ENCODE measurements around the gene HAS3.

Gene HAS3

DNA sequence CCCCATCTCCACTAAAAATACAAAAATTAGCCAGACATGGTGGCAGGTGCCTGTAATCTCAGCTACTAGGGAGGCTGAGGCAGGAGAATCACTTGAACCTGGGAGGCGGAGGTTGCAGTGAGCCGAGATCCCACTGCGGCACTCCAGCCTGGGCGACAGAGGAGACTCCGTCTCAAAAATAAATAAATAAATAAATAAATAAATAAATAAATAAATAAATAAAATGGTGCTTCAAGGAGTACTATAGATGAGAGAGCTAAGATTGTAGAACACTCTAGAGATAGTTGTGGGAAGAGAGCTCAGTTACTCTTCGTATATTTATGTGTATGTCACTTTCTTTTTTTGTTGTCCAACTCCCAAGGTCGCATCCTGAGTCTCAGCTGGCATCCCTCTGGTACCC, 34.0 kb downstream of the HAS3 start (continued):
- TF ChIP-seq, protein P1, sequence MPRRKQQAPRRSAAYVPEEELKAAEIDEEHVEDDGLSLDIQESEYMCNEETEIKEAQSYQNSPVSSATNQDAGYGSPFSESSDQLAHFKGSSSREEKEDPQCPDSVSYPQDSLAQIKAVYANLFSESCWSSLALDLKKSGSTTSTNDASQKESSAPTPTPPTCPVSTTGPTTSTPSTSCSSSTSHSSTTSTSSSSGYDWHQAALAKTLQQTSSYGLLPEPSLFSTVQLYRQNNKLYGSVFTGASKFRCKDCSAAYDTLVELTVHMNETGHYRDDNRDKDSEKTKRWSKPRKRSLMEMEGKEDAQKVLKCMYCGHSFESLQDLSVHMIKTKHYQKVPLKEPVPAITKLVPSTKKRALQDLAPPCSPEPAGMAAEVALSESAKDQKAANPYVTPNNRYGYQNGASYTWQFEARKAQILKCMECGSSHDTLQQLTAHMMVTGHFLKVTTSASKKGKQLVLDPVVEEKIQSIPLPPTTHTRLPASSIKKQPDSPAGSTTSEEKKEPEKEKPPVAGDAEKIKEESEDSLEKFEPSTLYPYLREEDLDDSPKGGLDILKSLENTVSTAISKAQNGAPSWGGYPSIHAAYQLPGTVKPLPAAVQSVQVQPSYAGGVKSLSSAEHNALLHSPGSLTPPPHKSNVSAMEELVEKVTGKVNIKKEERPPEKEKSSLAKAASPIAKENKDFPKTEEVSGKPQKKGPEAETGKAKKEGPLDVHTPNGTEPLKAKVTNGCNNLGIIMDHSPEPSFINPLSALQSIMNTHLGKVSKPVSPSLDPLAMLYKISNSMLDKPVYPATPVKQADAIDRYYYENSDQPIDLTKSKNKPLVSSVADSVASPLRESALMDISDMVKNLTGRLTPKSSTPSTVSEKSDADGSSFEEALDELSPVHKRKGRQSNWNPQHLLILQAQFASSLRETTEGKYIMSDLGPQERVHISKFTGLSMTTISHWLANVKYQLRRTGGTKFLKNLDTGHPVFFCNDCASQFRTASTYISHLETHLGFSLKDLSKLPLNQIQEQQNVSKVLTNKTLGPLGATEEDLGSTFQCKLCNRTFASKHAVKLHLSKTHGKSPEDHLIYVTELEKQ (tag by site-specific recombination; IDR thresholded peaks at IDR 0.05; ENCODE audit: borderline replicate concordance), result peak; percentile 29; the same call in 1 of the 2 replicates

DNA sequence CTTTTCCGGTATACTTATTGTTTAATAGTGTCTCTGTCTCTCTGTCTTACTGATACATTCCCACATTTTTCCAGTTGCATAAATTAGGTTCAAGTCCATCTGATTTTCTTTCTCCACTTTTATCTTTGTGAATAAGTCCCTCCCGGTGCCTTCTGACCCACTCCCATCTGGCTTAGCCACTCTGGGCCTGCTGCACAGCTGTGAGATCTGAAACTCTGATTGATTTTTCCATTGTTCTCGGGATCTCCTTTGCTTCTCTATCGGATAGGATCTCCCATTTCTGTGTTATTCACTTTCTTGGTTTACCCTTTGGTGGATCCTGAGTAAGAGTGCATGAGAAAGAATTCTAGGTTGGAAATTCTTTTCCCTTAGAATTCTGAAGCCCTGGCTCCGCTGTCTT, 35.6 kb downstream of the HAS3 start:
- TF ChIP-seq ZNF266 (tag by site-specific recombination; IDR thresholded peaks at IDR 0.05; ENCODE audit: low read depth), result no peak
- no peak for TF ChIP-seq ZNF24 (tag by site-specific recombination; IDR thresholded peaks at IDR 0.05)
- TF ChIP-seq, protein P2, sequence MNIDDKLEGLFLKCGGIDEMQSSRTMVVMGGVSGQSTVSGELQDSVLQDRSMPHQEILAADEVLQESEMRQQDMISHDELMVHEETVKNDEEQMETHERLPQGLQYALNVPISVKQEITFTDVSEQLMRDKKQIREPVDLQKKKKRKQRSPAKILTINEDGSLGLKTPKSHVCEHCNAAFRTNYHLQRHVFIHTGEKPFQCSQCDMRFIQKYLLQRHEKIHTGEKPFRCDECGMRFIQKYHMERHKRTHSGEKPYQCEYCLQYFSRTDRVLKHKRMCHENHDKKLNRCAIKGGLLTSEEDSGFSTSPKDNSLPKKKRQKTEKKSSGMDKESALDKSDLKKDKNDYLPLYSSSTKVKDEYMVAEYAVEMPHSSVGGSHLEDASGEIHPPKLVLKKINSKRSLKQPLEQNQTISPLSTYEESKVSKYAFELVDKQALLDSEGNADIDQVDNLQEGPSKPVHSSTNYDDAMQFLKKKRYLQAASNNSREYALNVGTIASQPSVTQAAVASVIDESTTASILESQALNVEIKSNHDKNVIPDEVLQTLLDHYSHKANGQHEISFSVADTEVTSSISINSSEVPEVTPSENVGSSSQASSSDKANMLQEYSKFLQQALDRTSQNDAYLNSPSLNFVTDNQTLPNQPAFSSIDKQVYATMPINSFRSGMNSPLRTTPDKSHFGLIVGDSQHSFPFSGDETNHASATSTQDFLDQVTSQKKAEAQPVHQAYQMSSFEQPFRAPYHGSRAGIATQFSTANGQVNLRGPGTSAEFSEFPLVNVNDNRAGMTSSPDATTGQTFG (tag by site-specific recombination; IDR thresholded peaks at IDR 0.05; ENCODE audit: borderline replicate concordance), result no peak
- no peak for TF ChIP-seq ZNF292 (tag by site-specific recombination; IDR thresholded peaks at IDR 0.05; ENCODE audit: borderline replicate concordance, low read depth)
- TF ChIP-seq ZNF555 (tag by site-specific recombination; conservative IDR thresholded peaks at IDR 0.05), result no peak
- no peak overlapping the region for H3K4me3 ChIP-seq (ENCODE audit: low read depth, low read length)
- ChIA-PET CTCF (interaction anchor here (0.6 to 2.0 kb wide), 3 partner anchors 10 to 291 kb away, joined by 3 to 12 read pairs (median 3); no protein-coding TSS in a partner anchor), POLR2A (interaction anchor here (0.5 to 1.7 kb wide), 2 partner anchors 8 to 12 kb away, joined by 6 to 7 read pairs; partner anchors contain the start of genes CHTF8 and UTP4)
- no peaks in the 10 kb centered on the region for H3K4me1 ChIP-seq (ENCODE audit: control insufficient read depth, insufficient read depth, low read length)
- H3K36me3 ChIP-seq (ENCODE audit: control insufficient read depth in 2 of 2, insufficient read depth in 1 of 2, low read length in 2 of 2), result peaks cover 66 to 87% of the 10 kb centered on the region in 2 experiments
- no peak overlapping the region for H3K27ac ChIP-seq (ENCODE audit: extremely low read depth, low read depth, low read length)
- H3K9me3 ChIP-seq (ENCODE audit: control insufficient read depth, insufficient read depth, low read depth, low read length), result no peaks in the 10 kb centered on the region

DNA sequence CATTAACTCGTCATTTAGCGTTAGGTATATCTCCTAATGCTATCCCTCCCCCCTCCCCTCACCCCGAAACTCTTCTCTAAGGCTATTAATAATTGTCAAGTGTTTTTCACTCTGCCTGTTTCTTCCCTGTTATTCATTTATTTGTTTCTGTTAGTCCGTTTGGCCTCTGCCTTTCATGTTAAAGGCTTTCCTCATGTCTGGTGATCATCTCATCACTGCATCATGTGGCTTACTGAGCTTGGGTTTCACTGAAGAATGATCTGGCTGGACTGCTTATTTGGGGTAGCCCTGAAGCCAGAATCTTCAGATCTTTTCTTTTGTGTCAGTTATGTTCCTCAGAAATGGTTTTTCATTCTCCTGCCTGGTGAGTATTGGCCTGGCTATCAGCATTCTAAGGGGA, 36.5 kb downstream of the HAS3 start:
- H3K9me3 ChIP-seq (ENCODE audit: control insufficient read depth, insufficient read depth, low read depth, low read length), result no peaks in the 10 kb centered on the region
- TF ChIP-seq ZIC2 (tag by site-specific recombination; IDR thresholded peaks at IDR 0.05) (no peak), OVOL3 (tag by site-specific recombination; IDR thresholded peaks at IDR 0.05) (no peak), ZNF514 (tag by site-specific recombination; IDR thresholded peaks at IDR 0.05) (no peak), ZNF10 (tag by site-specific recombination; IDR thresholded peaks at IDR 0.05) (no peak), ZNF211 (tag by site-specific recombination; IDR thresholded peaks at IDR 0.05; ENCODE audit: low read depth) (no peak), ZNF530 (tag by site-specific recombination; IDR thresholded peaks at IDR 0.05; ENCODE audit: low read depth) (no peak), ZNF146 (tag by site-specific recombination; IDR thresholded peaks at IDR 0.05) (no peak)
- TF ChIP-seq, protein P3, sequence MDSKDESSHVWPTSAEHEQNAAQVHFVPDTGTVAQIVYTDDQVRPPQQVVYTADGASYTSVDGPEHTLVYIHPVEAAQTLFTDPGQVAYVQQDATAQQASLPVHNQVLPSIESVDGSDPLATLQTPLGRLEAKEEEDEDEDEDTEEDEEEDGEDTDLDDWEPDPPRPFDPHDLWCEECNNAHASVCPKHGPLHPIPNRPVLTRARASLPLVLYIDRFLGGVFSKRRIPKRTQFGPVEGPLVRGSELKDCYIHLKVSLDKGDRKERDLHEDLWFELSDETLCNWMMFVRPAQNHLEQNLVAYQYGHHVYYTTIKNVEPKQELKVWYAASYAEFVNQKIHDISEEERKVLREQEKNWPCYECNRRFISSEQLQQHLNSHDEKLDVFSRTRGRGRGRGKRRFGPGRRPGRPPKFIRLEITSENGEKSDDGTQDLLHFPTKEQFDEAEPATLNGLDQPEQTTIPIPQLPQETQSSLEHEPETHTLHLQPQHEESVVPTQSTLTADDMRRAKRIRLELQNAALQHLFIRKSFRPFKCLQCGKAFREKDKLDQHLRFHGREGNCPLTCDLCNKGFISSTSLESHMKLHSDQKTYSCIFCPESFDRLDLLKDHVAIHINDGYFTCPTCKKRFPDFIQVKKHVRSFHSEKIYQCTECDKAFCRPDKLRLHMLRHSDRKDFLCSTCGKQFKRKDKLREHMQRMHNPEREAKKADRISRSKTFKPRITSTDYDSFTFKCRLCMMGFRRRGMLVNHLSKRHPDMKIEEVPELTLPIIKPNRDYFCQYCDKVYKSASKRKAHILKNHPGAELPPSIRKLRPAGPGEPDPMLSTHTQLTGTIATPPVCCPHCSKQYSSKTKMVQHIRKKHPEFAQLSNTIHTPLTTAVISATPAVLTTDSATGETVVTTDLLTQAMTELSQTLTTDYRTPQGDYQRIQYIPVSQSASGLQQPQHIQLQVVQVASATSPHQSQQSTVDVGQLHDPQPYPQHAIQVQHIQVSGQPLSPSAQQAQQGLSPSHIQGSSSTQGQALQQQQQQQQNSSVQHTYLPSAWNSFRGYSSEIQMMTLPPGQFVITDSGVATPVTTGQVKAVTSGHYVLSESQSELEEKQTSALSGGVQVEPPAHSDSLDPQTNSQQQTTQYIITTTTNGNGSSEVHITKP (tag by site-specific recombination; IDR thresholded peaks at IDR 0.05), result no peak
- no peak overlapping the region for H3K4me3 ChIP-seq (ENCODE audit: low read depth, low read length)
- H3K4me1 ChIP-seq (ENCODE audit: control insufficient read depth, insufficient read depth, low read length), result no peaks in the 10 kb centered on the region
- peaks cover 60 to 83% of the 10 kb centered on the region in 2 experiments for H3K36me3 ChIP-seq (ENCODE audit: control insufficient read depth in 2 of 2, insufficient read depth in 1 of 2, low read length in 2 of 2)
- ChIA-PET CTCF (interaction anchor here (1.2 kb wide), 1 partner anchor 27 kb away, joined by 3 read pairs; no protein-coding TSS in a partner anchor), POLR2A (interaction anchor here (0.5 to 1.7 kb wide), 2 partner anchors 9 to 67 kb away, joined by 3 to 7 read pairs; partner anchors contain the start of genes CHTF8 and UTP4)
- H3K27ac ChIP-seq (ENCODE audit: extremely low read depth, low read depth, low read length), result no peak overlapping the region
